Stimulated activated CD8-positive, alpha-beta memory T cell treated with anti-CD3 and anti-CD28 coated beads, Interleukin-12 subunit alpha, Interleukin-12 subunit beta, amount 100 ng/mL, for 24 hours (primary cell): ENCODE measurements around the gene GPR39.

ENCODE experiments used
- DNase-seq: peaks from one replicate; pipeline ENCODE4 v3.0.0-alpha.2; 2020; ENCODE audit errors: extremely low read depth

GPR39 gene

GRCh38 chr2:132604561-132604960 lies 188.0 kb downstream of the GPR39 start:
- DNase-seq: no peak

GRCh38 chr2:132605236-132606180 lies 188.9 kb downstream of the GPR39 start:
- no peak for DNase-seq

- DNase-seq: no peak
Observed at GRCh38 chr2:132606649-132607048, 190.0 kb downstream of the GPR39 start.

- no peak for DNase-seq
Observed at GRCh38 chr2:132607426-132608090, 191.0 kb downstream of the GPR39 start.

- DNase-seq: no peak
Observed at GRCh38 chr2:132608311-132608710, 191.7 kb downstream of the GPR39 start.

- no peak for DNase-seq
Observed at GRCh38 chr2:132609101-132609890, 192.7 kb downstream of the GPR39 start.

- no peak for DNase-seq
Observed at GRCh38 chr2:132611719-132612118, 195.1 kb downstream of the GPR39 start.

GRCh38 chr2:132615329-132616085 lies 198.9 kb downstream of the GPR39 start:
- no peak for DNase-seq

- no peak for DNase-seq
Observed at GRCh38 chr2:132617989-132618388, 201.4 kb downstream of the GPR39 start.

GRCh38 chr2:132618734-132619133 lies 202.1 kb downstream of the GPR39 start:
- DNase-seq: no peak

GRCh38 chr2:132620115-132620514 lies 203.5 kb downstream of the GPR39 start:
- DNase-seq: no peak

- no peak for DNase-seq
Observed at GRCh38 chr2:132621131-132621875, 204.7 kb downstream of the GPR39 start.

- no peak for DNase-seq
Observed at GRCh38 chr2:132623096-132623839, 206.7 kb downstream of the GPR39 start.

- DNase-seq: no peak
Observed at GRCh38 chr2:132627536-132627935, 210.9 kb downstream of the GPR39 start.

- DNase-seq: no peak
Observed at GRCh38 chr2:132632000-132632649, 215.5 kb downstream of the GPR39 start.

GRCh38 chr2:132633635-132634034 lies 217.0 kb downstream of the GPR39 start:
- no peak for DNase-seq

- DNase-seq: no peak
Observed at GRCh38 chr2:132636346-132636745, 219.7 kb downstream of the GPR39 start.

GRCh38 chr2:132638313-132639040 lies 221.9 kb downstream of the GPR39 start:
- DNase-seq: no peak

GRCh38 chr2:132640116-132640515 lies 223.5 kb downstream of the GPR39 start:
- no peak for DNase-seq
